SH-SY5Y (cell line): ENCODE data around the gene COQ8A.

Source experiments
- GATA2 ChIP-seq: IDR thresholded peaks from 2 replicates; pipeline ENCODE4 v1.6.1; 2011; ENCODE audit warnings: mild to moderate bottlenecking, low read depth, low read length
- GATA3 ChIP-seq: IDR thresholded peaks from 2 replicates; pipeline ENCODE4 v1.6.1; 2011; ENCODE audit warnings: low read depth, mild to moderate bottlenecking, low read length, moderate library complexity

DNA sequence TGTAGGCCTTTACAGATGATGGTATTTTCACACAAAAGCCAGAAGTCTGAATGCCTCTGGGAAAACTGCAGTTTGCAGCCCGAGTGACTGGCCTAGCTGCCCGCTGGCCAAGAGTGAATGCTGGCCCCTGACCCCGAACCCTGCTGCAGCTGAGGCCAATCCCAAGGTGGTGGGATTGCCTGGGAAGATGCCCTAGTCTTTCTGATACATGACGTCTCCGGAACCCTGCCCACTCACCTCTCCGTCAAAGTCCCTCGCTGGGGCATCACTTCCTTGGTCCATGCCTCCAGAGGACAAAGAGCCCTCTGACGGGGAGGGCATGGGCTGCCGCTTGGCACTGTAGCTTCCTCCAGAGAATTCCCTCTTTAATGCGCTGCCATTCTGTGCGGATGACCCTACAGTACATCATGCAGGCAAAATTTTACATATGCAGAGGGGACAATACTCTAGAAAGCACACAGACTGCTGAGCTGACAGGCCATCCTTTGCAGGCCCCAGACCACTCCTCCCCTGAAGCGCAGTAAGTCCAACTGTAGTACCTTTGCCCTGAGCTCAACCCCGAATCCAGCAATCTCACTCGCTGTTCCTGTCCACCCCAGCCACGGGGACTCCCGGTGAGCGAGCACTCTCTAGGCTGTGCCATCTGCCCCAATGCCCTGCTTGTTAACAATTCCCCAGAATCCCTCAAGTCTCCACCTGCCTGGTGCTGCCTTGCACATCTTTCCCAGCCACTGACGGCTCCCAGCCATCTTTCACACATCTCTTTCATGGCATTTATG, 54.7 kb downstream of the COQ8A start:
- no peak for TF ChIP-seq GATA2
- TF ChIP-seq GATA3, result no peak
